A549 (cell line): ENCODE measurements around the gene NBEAL2. TPM values are rescaled to one million over a fixed set of nuclear protein-coding genes. Genes with fewer than 3 reads are reported as not detected.

Experiments
- ATAC-seq, 2 experiments: fragments of 200-7000 bp in 1 of 2; fragments of >200 bp in 1 of 2; cut with Nextera tagmentation in 1 of 2; cut with Tn5 transposase in 1 of 2; 3 replicates each; pipeline versions ENCODE4 v1.8.0 to v1.9.1; 2018 to 2020; ENCODE audit warnings: mild to moderate bottlenecking in 1 of 2, moderate library complexity in 1 of 2
- CTCF ChIA-PET: fragments of 300-600 bp; sonication (Branson Sonifier 250); formaldehyde crosslinking; extraction: SDS; loops from one replicate; lab custom pipeline; 2021; ENCODE audit warnings: antibody characterized with exemption, inconsistent platforms; lab: Yijun Ruan, JAX
- POLR2A ChIA-PET: fragments of 350-600 bp; formaldehyde crosslinking; extraction: SDS; loops from one replicate; lab custom pipeline; 2021; ENCODE audit warnings: antibody characterized with exemption, inconsistent platforms; lab: Yijun Ruan, JAX
- DNase-seq, 2 experiments: peaks; one replicate each; pipeline versions ENCODE4 v3.0.0 to v3.0.0-alpha.2; 2011 to 2016; ENCODE audit warnings: low read depth in 1 of 2, low spot score in 1 of 2
- FAIRE-seq: peaks from 2 replicates; lab custom pipeline; 2011; peaks lifted over from hg19 to GRCh38; lab: Jason Lieb, UNC
- H3K27ac ChIP-seq, 2 experiments: fragments of >200 bp; sonication (Bioruptor Twin); formaldehyde crosslinking; 3 replicates each; pipeline ENCODE4 v1.5.1; 2016 to 2017
- H3K4me1 ChIP-seq: fragments of >200 bp; sonication (Bioruptor Twin); formaldehyde crosslinking; 3 replicates; pipeline ENCODE4 v1.6.1; 2016
- H3K4me2 ChIP-seq: fragments of >200 bp; sonication (Bioruptor Twin); formaldehyde crosslinking; 3 replicates; pipeline ENCODE4 v1.6.1; 2016
- H3K4me3 ChIP-seq: fragments of >200 bp; sonication (Bioruptor Twin); formaldehyde crosslinking; 3 replicates; pipeline ENCODE4 v1.5.1; 2016
- H3K9me3 ChIP-seq: fragments of >200 bp; sonication (Bioruptor Twin); formaldehyde crosslinking; 3 replicates; pipeline ENCODE4 v1.6.1; 2016
- BHLHE40 ChIP-seq: IDR thresholded peaks from 2 replicates; pipeline ENCODE4 v1.6.1; 2012; ENCODE audit warnings: low read depth, low read length, inconsistent platforms
- CBX2 ChIP-seq: fragments of 200-600 bp; sonication (generic); IDR thresholded peaks from 2 replicates; pipeline ENCODE4 v1.6.1; 2016; ENCODE audit warnings: low read depth, mild to moderate bottlenecking, borderline replicate concordance
- CEBPB ChIP-seq, 2 experiments: fragments of >200 bp in 1 of 2; sonication (Bioruptor Twin) in 1 of 2; formaldehyde crosslinking in 1 of 2; IDR thresholded peaks; 2 replicates each; pipeline ENCODE4 v1.6.1; 2012 to 2016
- EHF ChIP-seq: fragments of 250-450 bp; sonication (Bioruptor Pico); IDR thresholded peaks from 2 replicates; pipeline ENCODE4 v1.5.0; 2020; ENCODE audit warnings: mild to moderate bottlenecking
- FOSL2 ChIP-seq, 2 experiments: fragments of 450-650 bp in 1 of 2; fragments of >200 bp in 1 of 2; sonication (Bioruptor Twin) in 1 of 2; formaldehyde crosslinking; IDR thresholded peaks; 2 replicates each; pipeline versions ENCODE4 v1.5.0 to v1.6.1; 2016 to 2020; ENCODE audit warnings: mild to moderate bottlenecking in 1 of 2, moderate library complexity in 1 of 2
- FOXS1 ChIP-seq: fragments of 250-450 bp; sonication (Bioruptor Pico); IDR thresholded peaks from 2 replicates; pipeline ENCODE4 v1.5.0; 2020; ENCODE audit warnings: mild to moderate bottlenecking, moderate library complexity
- HEYL ChIP-seq: fragments of 250-450 bp; sonication (Bioruptor Pico); IDR thresholded peaks from 2 replicates; pipeline ENCODE4 v1.8.0; 2021; ENCODE audit warnings: mild to moderate bottlenecking, moderate library complexity
- HOXA7 ChIP-seq: fragments of 250-450 bp; sonication (Bioruptor Pico); IDR thresholded peaks from 2 replicates; pipeline ENCODE4 v1.5.0; 2020; ENCODE audit warnings: mild to moderate bottlenecking, moderate library complexity
- HOXB13 ChIP-seq: fragments of 250-450 bp; sonication (Bioruptor Pico); IDR thresholded peaks from 2 replicates; pipeline ENCODE4 v1.5.0; 2020; ENCODE audit warnings: low read depth, mild to moderate bottlenecking, moderate library complexity
- JUNB ChIP-seq: fragments of >200 bp; sonication (Bioruptor Twin); formaldehyde crosslinking; IDR thresholded peaks from 2 replicates; pipeline ENCODE4 v1.6.1; 2016
- MAZ ChIP-seq: fragments of 150-350 bp; IDR thresholded peaks from 2 replicates; pipeline ENCODE4 v1.6.1; 2014; ENCODE audit warnings: antibody characterized with exemption, low read depth, low read length, borderline replicate concordance
- MYC ChIP-seq: IDR thresholded peaks from 2 replicates; pipeline ENCODE4 v1.6.1; 2012; ENCODE audit warnings: mild to moderate bottlenecking, inconsistent platforms, low read length, improper control_type of control experiment, borderline replicate concordance
- NPAS2 ChIP-seq: fragments of 250-450 bp; sonication (Bioruptor Pico); IDR thresholded peaks from 2 replicates; pipeline ENCODE4 v1.8.0; 2022; ENCODE audit warnings: mild to moderate bottlenecking, moderate library complexity, borderline replicate concordance
- NR3C1 ChIP-seq: fragments of >200 bp; sonication (Bioruptor Twin); formaldehyde crosslinking; IDR thresholded peaks from 3 replicates; pipeline ENCODE4 v1.6.1; 2017
- POLR2A ChIP-seq: IDR thresholded peaks from 2 replicates; pipeline ENCODE4 v1.6.1; 2012; ENCODE audit warnings: mild to moderate bottlenecking, low read length
- TFCP2L1 ChIP-seq: fragments of 250-450 bp; sonication (Bioruptor Pico); IDR thresholded peaks from 2 replicates; pipeline ENCODE4 v1.5.0; 2021; ENCODE audit warnings: mild to moderate bottlenecking
- WGBS: methylation state at CpG from one replicate; pipeline ENCODE4 v1.1.6; 2017; ENCODE audit errors: missing lambda C conversion rate; 5-methylcytosine and 5-hydroxymethylcytosine counted together
- polyA plus RNA-seq, 4 experiments: library from polyadenylated mRNA; depleted of rRNA in 3 of 4; stranded (reverse); fragments of >200 nt; fragmentation: RNase III in 1 of 4; extraction: RNeasy Plus Mini Kit Qiagen cat#74134 plus additional on column Dnase treatment in 1 of 4; gene quantifications; 2 replicates in 3 of 4; 3 replicates in 1 of 4; pipeline ENCODE4 v1.2.3, GENCODE V29; 2011 to 2017
- TF ChIP-seq, protein P1 (sequence below): fragments of >200 bp; sonication (Bioruptor Twin); formaldehyde crosslinking; IDR thresholded peaks from 2 replicates; pipeline ENCODE4 v1.6.1; 2016
- TF ChIP-seq, protein P2 (sequence below): fragments of >200 bp; sonication (Bioruptor Twin); formaldehyde crosslinking; IDR thresholded peaks from 3 replicates; pipeline ENCODE4 v1.6.1; 2016
- TF ChIP-seq, protein P3 (sequence below): fragments of 250-450 bp; sonication (Bioruptor Pico); IDR thresholded peaks from 2 replicates; pipeline ENCODE4 v1.5.0; 2021; ENCODE audit warnings: mild to moderate bottlenecking, moderate library complexity, borderline replicate concordance
- TF ChIP-seq, protein P4 (sequence below): fragments of 250-450 bp; sonication (Bioruptor Pico); IDR thresholded peaks from 2 replicates; pipeline ENCODE4 v1.5.0; 2020; ENCODE audit warnings: low read depth, mild to moderate bottlenecking, moderate library complexity
- TF ChIP-seq, protein P5 (sequence below): fragments of 150-350 bp; IDR thresholded peaks from 2 replicates; pipeline ENCODE4 v1.6.1; 2014; ENCODE audit warnings: low read depth, mild to moderate bottlenecking, low read length
- TF ChIP-seq, protein P6 (sequence below): fragments of 200-600 bp; sonication (generic); IDR thresholded peaks from 2 replicates; pipeline ENCODE4 v1.6.1; 2016; ENCODE audit warnings: antibody characterized with exemption, mild to moderate bottlenecking, moderate library complexity

The NBEAL2 gene
- polyA plus RNA-seq, 2 of the 4 experiments (the other 2 are of a cell fraction), result 9.6 to 47.3 TPM

DNA sequence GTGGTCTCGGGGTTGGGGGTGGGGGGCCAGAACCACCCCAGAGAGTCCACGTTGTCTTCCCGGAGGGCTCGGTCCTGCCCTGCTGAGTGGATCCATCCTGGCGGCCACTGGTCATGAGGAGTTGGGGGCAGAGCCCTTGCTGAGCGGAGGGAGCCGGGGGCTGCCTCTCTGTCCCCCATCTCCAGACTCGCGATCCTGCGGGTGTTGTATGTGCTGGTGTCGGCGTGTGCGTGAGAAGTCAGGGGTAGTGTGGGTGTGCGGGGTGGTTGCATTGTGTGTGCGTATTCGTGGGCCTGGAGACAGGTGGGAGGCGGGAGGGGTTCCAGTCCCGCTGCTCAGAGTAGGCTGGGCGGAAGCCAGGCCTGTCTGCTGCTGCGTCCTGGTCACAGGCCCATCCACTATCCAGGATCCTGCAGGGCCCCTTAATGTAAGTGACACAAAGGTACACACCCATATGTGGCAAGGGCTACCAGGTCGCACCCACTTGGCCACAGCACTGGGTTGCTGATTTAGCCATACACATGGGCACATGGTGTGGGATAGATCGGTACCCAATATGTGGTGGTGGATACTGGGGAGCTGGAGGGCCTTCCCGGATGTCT is 30.7 kb downstream of the NBEAL2 start:
- no peak for TF ChIP-seq BHLHE40
- no peak for TF ChIP-seq MAZ
- no peak for TF ChIP-seq HEYL
- TF ChIP-seq EHF (CRISPR knock-in tag), result no peak
- TF ChIP-seq, protein P1, sequence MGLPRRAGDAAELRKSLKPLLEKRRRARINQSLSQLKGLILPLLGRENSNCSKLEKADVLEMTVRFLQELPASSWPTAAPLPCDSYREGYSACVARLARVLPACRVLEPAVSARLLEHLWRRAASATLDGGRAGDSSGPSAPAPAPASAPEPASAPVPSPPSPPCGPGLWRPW, result no peak
- TF ChIP-seq, protein P2, sequence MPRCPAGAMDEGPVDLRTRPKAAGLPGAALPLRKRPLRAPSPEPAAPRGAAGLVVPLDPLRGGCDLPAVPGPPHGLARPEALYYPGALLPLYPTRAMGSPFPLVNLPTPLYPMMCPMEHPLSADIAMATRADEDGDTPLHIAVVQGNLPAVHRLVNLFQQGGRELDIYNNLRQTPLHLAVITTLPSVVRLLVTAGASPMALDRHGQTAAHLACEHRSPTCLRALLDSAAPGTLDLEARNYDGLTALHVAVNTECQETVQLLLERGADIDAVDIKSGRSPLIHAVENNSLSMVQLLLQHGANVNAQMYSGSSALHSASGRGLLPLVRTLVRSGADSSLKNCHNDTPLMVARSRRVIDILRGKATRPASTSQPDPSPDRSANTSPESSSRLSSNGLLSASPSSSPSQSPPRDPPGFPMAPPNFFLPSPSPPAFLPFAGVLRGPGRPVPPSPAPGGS, result no peak
- TF ChIP-seq CEBPB (IDR thresholded peaks at IDR 0.05), result no peak
- TF ChIP-seq, protein P3, sequence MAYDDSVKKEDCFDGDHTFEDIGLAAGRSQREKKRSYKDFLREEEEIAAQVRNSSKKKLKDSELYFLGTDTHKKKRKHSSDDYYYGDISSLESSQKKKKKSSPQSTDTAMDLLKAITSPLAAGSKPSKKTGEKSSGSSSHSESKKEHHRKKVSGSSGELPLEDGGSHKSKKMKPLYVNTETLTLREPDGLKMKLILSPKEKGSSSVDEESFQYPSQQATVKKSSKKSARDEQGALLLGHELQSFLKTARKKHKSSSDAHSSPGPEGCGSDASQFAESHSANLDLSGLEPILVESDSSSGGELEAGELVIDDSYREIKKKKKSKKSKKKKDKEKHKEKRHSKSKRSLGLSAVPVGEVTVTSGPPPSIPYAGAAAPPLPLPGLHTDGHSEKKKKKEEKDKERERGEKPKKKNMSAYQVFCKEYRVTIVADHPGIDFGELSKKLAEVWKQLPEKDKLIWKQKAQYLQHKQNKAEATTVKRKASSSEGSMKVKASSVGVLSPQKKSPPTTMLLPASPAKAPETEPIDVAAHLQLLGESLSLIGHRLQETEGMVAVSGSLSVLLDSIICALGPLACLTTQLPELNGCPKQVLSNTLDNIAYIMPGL, result no peak
- no peak for TF ChIP-seq CBX2
- TF ChIP-seq HOXB13 (CRISPR knock-in tag), result no peak
- TF ChIP-seq NR3C1, result no peak
- no peak for TF ChIP-seq JUNB
- TF ChIP-seq POLR2A, result no peak
- no peak for TF ChIP-seq HOXA7 (CRISPR knock-in tag)
- no peak for TF ChIP-seq NPAS2 (CRISPR knock-in tag)
- no peak for TF ChIP-seq FOSL2 (IDR thresholded peaks at IDR 0.05)
- no peak for TF ChIP-seq FOSL2 (CRISPR knock-in tag; IDR thresholded peaks at IDR 0.05)
- no peak for TF ChIP-seq FOXS1 (CRISPR knock-in tag)
- TF ChIP-seq, protein P4, sequence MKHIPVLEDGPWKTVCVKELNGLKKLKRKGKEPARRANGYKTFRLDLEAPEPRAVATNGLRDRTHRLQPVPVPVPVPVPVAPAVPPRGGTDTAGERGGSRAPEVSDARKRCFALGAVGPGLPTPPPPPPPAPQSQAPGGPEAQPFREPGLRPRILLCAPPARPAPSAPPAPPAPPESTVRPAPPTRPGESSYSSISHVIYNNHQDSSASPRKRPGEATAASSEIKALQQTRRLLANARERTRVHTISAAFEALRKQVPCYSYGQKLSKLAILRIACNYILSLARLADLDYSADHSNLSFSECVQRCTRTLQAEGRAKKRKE, result no peak
- H3K4me3 ChIP-seq, result no peak overlapping the region
- WGBS, result 96% methylated on average over 15 of the region's 23 CpGs
- ChIA-PET POLR2A (no interaction called here), CTCF (interaction anchor here (0.6 to 1.2 kb wide), 2 partner anchors 11 to 115 kb away, joined by 3 to 4 read pairs; no protein-coding TSS in a partner anchor)
- no peaks in the 10 kb centered on the region for H3K4me1 ChIP-seq
- no peak for DNase-seq
- no peak for FAIRE-seq
- ATAC-seq, result no peak; a peak in 1 of 6 replicates
- H3K9me3 ChIP-seq, result no peaks in the 10 kb centered on the region
- H3K4me2 ChIP-seq, result no peak overlapping the region
- no peak overlapping the region for H3K27ac ChIP-seq

DNA sequence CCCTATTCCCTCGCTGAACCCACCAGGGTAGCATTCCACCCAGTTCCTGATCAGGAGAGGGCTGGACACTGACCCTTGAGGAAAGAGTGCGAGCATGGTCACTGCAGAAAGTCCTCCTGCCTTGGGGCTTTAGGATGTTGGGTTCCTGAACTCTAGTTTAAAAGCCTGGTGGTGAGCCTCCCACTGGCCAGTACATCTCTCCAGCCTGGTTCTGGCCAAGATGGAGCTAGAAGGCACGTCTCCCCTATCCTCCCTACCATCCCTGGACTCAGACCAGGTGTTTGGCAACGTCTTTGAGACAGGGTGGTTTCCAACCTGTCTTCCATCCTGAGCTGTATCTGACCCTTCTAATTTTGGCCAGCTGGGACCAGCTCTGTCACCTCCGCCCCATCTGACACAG is 31.4 kb downstream of the NBEAL2 start:
- FAIRE-seq (no peak), DNase-seq (no peak), ATAC-seq (no peak)
- CTCF ChIA-PET, result interaction anchor here (1.2 to 1.6 kb wide), 3 partner anchors 12 to 115 kb away, joined by 3 to 4 read pairs (median 3); no protein-coding TSS in a partner anchor
- POLR2A ChIA-PET, result no interaction called here
- Histone ChIP-seq H3K27ac (no peak overlapping the region), H3K4me1 (no peaks in the 10 kb centered on the region), H3K4me2 (no peak overlapping the region), H3K9me3 (no peaks in the 10 kb centered on the region), H3K4me3 (no peak overlapping the region)
- no peak for TF ChIP-seq HOXB13 (CRISPR knock-in tag)
- TF ChIP-seq TFCP2L1 (CRISPR knock-in tag), result no peak
- TF ChIP-seq, protein P5, sequence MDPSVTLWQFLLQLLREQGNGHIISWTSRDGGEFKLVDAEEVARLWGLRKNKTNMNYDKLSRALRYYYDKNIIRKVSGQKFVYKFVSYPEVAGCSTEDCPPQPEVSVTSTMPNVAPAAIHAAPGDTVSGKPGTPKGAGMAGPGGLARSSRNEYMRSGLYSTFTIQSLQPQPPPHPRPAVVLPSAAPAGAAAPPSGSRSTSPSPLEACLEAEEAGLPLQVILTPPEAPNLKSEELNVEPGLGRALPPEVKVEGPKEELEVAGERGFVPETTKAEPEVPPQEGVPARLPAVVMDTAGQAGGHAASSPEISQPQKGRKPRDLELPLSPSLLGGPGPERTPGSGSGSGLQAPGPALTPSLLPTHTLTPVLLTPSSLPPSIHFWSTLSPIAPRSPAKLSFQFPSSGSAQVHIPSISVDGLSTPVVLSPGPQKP, result no peak
- no peak for TF ChIP-seq HOXA7 (CRISPR knock-in tag)
- no peak for TF ChIP-seq FOSL2 (IDR thresholded peaks at IDR 0.05)
- no peak for TF ChIP-seq FOSL2 (CRISPR knock-in tag; IDR thresholded peaks at IDR 0.05)
- no peak for TF ChIP-seq NR3C1
- TF ChIP-seq BHLHE40, result no peak
- no peak for TF ChIP-seq MYC
- TF ChIP-seq, protein P6, sequence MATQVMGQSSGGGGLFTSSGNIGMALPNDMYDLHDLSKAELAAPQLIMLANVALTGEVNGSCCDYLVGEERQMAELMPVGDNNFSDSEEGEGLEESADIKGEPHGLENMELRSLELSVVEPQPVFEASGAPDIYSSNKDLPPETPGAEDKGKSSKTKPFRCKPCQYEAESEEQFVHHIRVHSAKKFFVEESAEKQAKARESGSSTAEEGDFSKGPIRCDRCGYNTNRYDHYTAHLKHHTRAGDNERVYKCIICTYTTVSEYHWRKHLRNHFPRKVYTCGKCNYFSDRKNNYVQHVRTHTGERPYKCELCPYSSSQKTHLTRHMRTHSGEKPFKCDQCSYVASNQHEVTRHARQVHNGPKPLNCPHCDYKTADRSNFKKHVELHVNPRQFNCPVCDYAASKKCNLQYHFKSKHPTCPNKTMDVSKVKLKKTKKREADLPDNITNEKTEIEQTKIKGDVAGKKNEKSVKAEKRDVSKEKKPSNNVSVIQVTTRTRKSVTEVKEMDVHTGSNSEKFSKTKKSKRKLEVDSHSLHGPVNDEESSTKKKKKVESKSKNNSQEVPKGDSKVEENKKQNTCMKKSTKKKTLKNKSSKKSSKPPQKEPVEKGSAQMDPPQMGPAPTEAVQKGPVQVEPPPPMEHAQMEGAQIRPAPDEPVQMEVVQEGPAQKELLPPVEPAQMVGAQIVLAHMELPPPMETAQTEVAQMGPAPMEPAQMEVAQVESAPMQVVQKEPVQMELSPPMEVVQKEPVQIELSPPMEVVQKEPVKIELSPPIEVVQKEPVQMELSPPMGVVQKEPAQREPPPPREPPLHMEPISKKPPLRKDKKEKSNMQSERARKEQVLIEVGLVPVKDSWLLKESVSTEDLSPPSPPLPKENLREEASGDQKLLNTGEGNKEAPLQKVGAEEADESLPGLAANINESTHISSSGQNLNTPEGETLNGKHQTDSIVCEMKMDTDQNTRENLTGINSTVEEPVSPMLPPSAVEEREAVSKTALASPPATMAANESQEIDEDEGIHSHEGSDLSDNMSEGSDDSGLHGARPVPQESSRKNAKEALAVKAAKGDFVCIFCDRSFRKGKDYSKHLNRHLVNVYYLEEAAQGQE, result no peak
- WGBS, result 96% methylated on average over 5 of the region's 5 CpGs
